Retinal pigment epithelial cell (primary cell): ENCODE results near the gene FTL.
"Not testable (repeated sequence)": the region's sequence is repeated elsewhere in the genome, so short reads cannot be mapped to it uniquely, and the experiment has no call there.

Experiments
- DNase-seq: peaks from one replicate; pipeline ENCODE4 v3.0.0-alpha.2; 2010; ENCODE audit warnings: low read depth
- H3K4me3 ChIP-seq: 2 replicates; pipeline ENCODE4 v1.5.1; 2011; ENCODE audit warnings: mild to moderate bottlenecking, low read length, control low read depth, moderate library complexity
- TF ChIP-seq, protein P1 (sequence below): conservative IDR thresholded peaks from 2 replicates; pipeline ENCODE4 v1.5.1; 2011; ENCODE audit warnings: low read depth, low read length, control low read depth, inconsistent platforms

Gene FTL

DNA sequence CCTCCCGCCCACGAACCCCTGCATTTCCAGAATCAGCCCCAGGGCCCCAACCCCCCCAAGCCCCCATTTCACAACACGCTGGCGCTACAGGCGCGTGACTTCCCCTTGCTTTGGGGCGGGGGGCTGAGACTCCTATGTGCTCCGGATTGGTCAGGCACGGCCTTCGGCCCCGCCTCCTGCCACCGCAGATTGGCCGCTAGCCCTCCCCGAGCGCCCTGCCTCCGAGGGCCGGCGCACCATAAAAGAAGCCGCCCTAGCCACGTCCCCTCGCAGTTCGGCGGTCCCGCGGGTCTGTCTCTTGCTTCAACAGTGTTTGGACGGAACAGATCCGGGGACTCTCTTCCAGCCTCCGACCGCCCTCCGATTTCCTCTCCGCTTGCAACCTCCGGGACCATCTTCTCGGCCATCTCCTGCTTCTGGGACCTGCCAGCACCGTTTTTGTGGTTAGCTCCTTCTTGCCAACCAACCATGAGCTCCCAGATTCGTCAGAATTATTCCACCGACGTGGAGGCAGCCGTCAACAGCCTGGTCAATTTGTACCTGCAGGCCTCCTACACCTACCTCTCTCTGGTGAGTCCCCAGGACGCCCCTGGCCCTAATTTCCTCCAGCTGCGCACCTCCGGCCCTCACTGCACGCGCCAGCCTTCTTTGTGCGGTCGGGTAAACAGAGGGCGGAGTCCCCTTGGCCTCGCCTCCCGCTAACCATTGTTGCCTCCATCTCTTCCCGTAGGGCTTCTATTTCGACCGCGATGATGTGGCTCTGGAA, at the start of gene FTL:
Gene FTL (plus strand): TSS at position 270 of the 766 bp plus-strand sequence. CDS start 199 bp downstream, at position 469.
- TF ChIP-seq, protein P1, sequence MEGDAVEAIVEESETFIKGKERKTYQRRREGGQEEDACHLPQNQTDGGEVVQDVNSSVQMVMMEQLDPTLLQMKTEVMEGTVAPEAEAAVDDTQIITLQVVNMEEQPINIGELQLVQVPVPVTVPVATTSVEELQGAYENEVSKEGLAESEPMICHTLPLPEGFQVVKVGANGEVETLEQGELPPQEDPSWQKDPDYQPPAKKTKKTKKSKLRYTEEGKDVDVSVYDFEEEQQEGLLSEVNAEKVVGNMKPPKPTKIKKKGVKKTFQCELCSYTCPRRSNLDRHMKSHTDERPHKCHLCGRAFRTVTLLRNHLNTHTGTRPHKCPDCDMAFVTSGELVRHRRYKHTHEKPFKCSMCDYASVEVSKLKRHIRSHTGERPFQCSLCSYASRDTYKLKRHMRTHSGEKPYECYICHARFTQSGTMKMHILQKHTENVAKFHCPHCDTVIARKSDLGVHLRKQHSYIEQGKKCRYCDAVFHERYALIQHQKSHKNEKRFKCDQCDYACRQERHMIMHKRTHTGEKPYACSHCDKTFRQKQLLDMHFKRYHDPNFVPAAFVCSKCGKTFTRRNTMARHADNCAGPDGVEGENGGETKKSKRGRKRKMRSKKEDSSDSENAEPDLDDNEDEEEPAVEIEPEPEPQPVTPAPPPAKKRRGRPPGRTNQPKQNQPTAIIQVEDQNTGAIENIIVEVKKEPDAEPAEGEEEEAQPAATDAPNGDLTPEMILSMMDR = no peak

DNA sequence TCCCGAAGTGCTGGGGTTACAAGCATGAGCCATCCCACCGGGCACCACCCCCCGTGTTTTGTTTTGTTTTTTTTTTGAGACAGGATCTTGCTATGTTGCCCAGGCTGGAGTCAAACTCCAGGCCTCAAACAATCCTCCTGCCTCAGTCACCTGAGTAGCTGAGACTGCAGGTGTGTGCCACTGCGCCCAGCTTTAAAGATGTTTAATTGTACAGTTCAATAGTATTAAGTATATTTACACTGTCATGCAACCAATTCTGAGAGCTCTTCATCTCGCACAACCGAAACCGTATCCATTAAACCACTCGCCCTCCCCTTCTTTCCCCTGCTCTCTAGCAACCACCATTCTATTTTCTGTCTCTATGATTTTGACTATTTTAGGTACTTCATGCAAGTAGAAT, 49.4 kb upstream of the FTL start:
- TF ChIP-seq, protein P1 = no peak
- no peak for DNase-seq
- H3K4me3 ChIP-seq = no peak overlapping the region

More for the DNA sequence above, at the start of gene FTL:
- DNase-seq = peak; percentile 74
- peak within 1 kb of the TSS; percentile 88 for H3K4me3 ChIP-seq

DNA sequence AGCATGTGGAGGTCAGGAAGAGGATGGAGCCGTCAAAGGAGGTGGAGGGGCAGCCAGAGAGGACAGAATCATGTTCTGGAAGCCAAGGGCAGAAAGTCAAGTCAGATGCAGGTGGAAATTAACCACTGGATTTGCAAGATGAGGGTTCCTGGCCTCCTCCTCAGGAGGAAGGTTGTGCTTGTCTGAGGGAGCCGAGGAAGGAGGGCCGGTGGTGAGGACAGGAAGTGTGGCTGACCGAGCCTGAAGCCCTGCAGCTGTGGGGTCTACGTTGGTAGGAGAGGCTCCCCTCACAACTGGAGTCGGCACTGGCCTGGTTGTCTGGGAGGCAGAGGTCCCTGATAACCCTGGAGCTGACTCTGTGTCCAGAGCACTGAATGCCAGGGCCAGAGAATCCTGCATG, 47.0 kb upstream of the FTL start:
- H3K4me3 ChIP-seq = no peak overlapping the region
- DNase-seq = no peak
- TF ChIP-seq, protein P1 = no peak

DNA sequence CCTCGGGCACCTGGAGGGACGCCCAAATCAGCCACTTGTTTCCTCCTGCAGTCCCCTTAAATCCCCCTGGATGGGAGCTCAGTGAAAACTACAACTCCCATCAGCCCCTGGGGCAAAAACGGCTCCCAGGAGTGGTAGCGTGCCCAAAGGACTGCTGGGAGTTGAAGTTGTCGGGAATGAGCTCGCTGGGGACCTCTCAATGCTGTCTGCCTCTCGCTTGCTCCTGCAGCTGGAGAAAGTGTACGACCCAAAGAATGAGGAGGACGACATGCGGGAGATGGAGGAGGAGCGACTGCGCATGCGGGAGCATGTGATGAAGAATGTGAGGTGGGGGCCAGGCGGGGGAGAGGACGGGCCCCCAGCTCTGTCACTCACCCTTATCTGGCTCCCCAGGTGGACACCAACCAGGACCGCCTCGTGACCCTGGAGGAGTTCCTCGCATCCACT, 46.3 kb upstream of the FTL start:
- TF ChIP-seq, protein P1 = no peak
- no peak for DNase-seq
- no peak overlapping the region for H3K4me3 ChIP-seq

DNA sequence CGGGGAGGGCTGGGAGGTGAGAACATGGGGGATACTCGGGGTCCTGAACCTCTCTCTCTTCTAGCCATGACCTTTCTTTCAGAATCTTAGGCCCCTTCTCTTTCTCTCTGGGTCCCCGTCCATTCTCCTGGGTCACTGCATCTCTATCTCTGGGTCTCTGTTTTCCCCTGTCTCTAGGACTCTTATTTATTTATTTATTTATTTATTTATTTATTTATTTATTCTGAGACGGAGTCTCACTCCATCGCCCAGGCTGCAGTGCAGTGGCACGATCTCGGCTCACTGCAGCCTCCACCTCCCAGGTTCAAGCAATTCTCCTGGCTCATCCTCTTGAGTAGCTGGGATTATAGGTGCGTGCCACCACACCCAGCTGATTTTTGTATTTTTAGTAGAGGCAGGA, 45.8 kb upstream of the FTL start:
- H3K4me3 ChIP-seq, DNase-seq: not testable (repeated sequence)

DNA sequence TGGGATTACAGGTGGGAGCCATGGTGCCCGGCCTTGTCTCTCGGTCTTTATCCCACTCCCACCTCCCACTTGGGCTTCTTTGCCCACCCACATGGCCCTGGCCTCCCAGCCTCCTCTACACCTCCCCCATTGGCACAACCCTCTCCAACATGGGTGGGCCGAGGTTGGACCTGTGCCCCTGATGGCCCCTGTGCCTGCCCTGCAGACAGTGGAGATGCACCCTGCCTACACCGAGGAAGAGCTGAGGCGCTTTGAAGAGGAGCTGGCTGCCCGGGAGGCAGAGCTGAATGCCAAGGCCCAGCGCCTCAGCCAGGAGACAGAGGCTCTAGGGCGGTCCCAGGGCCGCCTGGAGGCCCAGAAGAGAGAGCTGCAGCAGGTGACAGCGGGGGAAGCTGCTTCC, 44.2 kb upstream of the FTL start:
- H3K4me3 ChIP-seq = no peak overlapping the region
- no peak for DNase-seq
- TF ChIP-seq, protein P1 = no peak

DNA sequence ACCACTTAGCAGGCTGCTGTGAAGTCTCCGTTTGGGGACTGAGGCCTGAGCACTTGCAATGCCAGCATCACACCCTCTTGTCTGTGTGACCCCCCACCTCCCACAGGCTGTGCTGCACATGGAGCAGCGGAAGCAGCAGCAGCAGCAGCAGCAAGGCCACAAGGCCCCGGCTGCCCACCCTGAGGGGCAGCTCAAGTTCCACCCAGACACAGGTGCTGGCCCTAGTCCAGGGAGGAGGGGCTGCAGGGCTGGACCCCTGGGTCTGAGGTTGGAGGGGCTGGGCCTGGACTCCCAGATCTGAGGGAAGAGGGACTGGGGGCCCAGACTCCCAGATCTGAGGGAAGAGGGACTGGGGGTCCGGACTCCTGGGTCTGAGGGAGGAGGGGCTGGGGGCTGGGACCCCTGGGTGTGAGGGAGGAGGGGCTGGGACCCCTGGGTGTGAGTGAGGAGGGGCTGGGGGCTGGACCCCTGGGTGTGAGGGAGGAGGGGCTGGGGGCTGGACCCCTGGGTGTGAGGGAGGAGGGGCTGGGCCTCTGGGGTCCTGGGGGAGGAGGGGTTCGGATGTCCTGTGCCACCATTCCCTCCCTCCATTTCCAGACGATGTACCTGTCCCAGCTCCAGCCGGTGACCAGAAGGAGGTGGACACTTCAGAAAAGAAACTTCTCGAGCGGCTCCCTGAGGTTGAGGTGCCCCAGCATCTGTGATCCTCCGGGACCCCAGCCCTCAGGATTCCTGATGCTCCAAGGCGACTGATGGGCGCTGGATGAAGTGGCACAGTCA, 43.2 kb upstream of the FTL start:
- DNase-seq = no peak
- TF ChIP-seq, protein P1 = no peak
- no peak overlapping the region for H3K4me3 ChIP-seq
